A673 (cell line): Measurements from ENCODE around the gene AQP12A. TPM values are rescaled to one million over a fixed set of nuclear protein-coding genes. Genes with fewer than 3 reads are reported as not detected.

Source experiments
- BruUV-seq: library from RNA; stranded (reverse); fragments of 400-500 nt; replicated peaks from 2 replicates; lab custom pipeline; 2021; lab: Mats Ljungman, UMichigan
- CTCF ChIA-PET: fragments of 300-600 bp; sonication (Branson Sonifier 250); formaldehyde crosslinking; loops from one replicate; lab custom pipeline; 2022; ENCODE audit warnings: antibody characterized with exemption; lab: Charles Lee
- POLR2A ChIA-PET: fragments of 300-600 bp; sonication (Branson Sonifier 250); formaldehyde crosslinking; loops from one replicate; lab custom pipeline; 2022; ENCODE audit warnings: antibody characterized with exemption; ENCODE audit not compliant: low non-redundant PET; lab: Charles Lee
- DNase-seq: peaks from one replicate; pipeline ENCODE4 v3.0.0-alpha.2; 2015; ENCODE audit warnings: low spot score
- H3K27ac ChIP-seq: fragments of 200-600 bp; sonication (generic); 2 replicates; pipeline ENCODE4 v1.5.1; 2016; ENCODE audit warnings: mixed run types, low read depth, mild to moderate bottlenecking, mixed read lengths, antibody characterized with exemption, low read length; ENCODE audit not compliant: poor library complexity, severe bottlenecking
- H3K27me3 ChIP-seq: fragments of 200-600 bp; sonication (generic); replicated peaks from 2 replicates; pipeline ENCODE4 v1.6.1; 2017; ENCODE audit warnings: mixed run types, low read depth, mild to moderate bottlenecking, mixed read lengths, antibody characterized with exemption, low read length; ENCODE audit not compliant: insufficient read depth, poor library complexity
- H3K36me3 ChIP-seq: fragments of 200-600 bp; sonication (generic); 2 replicates; pipeline ENCODE4 v1.6.1; 2016; ENCODE audit warnings: mixed run types, mild to moderate bottlenecking, mixed read lengths, antibody characterized with exemption, low read length; ENCODE audit not compliant: insufficient read depth, poor library complexity, severe bottlenecking
- H3K4me1 ChIP-seq: fragments of 200-600 bp; sonication (generic); 2 replicates; pipeline ENCODE4 v1.6.1; 2017; ENCODE audit warnings: mixed run types, mild to moderate bottlenecking, mixed read lengths, antibody characterized with exemption, low read length; ENCODE audit not compliant: insufficient read depth, poor library complexity, severe bottlenecking
- H3K4me3 ChIP-seq: fragments of 200-600 bp; sonication (generic); 2 replicates; pipeline ENCODE4 v1.5.1; 2016; ENCODE audit warnings: low read depth, mixed run types, mild to moderate bottlenecking, mixed read lengths, low read length; ENCODE audit not compliant: poor library complexity, severe bottlenecking
- H3K9me3 ChIP-seq: fragments of 200-600 bp; sonication (generic); 2 replicates; pipeline ENCODE4 v1.6.1; 2016; ENCODE audit warnings: mixed run types, low read depth, mild to moderate bottlenecking, mixed read lengths, antibody characterized with exemption, low read length; ENCODE audit not compliant: poor library complexity, severe bottlenecking
- EZH2 ChIP-seq: fragments of 200-600 bp; sonication (generic); IDR thresholded peaks from 2 replicates; pipeline ENCODE4 v1.6.1; 2017; ENCODE audit warnings: borderline replicate concordance, low read depth, mild to moderate bottlenecking, mixed read lengths, antibody characterized with exemption, low read length; ENCODE audit not compliant: poor library complexity, severe bottlenecking
- intact Hi-C: fragments of 100-400 bp; cut with micrococcal nuclease; formaldehyde crosslinking; loops from one replicate; pipeline ENCODE4 v1.10.0; 2022; ENCODE audit not compliant: unreplicated experiment
- total RNA-seq: library from RNA; stranded (reverse); gene quantifications from 2 replicates; pipeline ENCODE4 v1.2.3, GENCODE V29; 2021
- TF ChIP-seq, protein P1 (sequence below): fragments of 300-800, 200-600 bp; sonication (generic); conservative IDR thresholded peaks from 2 replicates; pipeline ENCODE4 v1.5.1; 2017; ENCODE audit warnings: low read depth, mild to moderate bottlenecking, antibody characterized with exemption, low read length, moderate library complexity, mixed read lengths

AQP12A gene
- total RNA-seq, 1 experiment from 2014 or later = not detected

DNA sequence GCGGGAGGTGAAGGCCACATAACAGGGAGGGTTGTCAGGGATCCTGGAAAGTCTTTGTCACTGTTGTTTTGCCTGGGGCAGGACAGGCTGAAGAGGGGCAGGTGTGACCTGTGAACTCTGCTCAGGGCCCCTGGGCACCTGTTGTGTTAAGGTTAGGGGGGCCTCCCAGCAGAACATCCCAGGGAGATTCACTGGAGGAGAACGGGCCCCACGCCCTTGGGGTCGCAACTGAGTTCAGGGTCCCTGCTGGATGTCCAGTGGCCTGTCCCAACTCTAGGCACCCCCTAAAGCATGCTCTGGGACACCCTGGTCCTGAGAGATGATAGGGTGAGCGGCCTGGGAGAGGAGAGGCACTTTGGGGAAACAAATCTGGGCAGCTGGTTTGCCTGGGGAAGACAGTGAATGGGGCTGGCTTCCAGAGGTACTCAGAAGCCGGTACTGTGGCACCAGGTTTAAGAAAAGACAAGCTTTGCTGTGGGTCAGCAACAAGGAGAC is 43.5 kb upstream of the AQP12A start:
- TF ChIP-seq, protein P1, sequence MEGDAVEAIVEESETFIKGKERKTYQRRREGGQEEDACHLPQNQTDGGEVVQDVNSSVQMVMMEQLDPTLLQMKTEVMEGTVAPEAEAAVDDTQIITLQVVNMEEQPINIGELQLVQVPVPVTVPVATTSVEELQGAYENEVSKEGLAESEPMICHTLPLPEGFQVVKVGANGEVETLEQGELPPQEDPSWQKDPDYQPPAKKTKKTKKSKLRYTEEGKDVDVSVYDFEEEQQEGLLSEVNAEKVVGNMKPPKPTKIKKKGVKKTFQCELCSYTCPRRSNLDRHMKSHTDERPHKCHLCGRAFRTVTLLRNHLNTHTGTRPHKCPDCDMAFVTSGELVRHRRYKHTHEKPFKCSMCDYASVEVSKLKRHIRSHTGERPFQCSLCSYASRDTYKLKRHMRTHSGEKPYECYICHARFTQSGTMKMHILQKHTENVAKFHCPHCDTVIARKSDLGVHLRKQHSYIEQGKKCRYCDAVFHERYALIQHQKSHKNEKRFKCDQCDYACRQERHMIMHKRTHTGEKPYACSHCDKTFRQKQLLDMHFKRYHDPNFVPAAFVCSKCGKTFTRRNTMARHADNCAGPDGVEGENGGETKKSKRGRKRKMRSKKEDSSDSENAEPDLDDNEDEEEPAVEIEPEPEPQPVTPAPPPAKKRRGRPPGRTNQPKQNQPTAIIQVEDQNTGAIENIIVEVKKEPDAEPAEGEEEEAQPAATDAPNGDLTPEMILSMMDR = no peak
- TF ChIP-seq EZH2 = no peak
- ChIA-PET POLR2A (no interaction called here), CTCF (no interaction called here)
- BruUV-seq = no TSS peak
- no peak for DNase-seq
- intact Hi-C loops = no loop called here
- H3K4me1 ChIP-seq = no peaks in the 10 kb centered on the region
- H3K9me3 ChIP-seq = no peaks in the 10 kb centered on the region
- H3K27ac ChIP-seq = no peak overlapping the region
- no peaks in the 10 kb centered on the region for H3K36me3 ChIP-seq
- peaks cover 85% of the 10 kb centered on the region for H3K27me3 ChIP-seq
- H3K4me3 ChIP-seq = no peak overlapping the region

DNA sequence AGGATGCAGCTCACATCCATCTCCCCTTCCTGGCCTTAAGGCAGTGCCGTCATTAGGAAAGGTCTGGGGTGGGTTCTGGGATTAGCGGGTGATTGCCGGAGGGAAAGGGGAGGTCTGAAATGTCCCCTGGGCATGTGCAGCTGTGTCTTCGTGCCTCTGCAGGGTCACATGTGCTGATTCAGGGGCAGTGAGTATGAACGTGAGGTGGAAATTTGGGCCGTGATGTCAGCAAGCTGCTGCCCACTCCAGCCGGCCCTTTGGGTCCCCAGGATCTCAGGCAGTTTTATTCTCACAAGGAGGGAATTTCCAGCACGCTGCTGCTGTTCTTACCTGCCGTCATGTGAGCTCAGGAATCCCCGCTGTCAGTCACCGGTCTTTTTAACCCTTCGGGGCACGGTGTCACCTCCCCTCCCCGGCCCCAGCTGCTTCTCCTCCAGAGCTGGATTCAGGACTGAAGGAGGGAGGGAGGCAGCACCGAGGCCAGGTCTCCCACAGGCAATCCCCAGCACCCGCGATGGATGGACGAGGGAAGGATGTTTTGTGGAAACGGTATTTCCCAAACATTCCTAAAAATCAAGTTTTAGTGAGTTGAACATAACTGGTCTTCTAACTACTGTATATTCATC is 42.9 kb upstream of the AQP12A start:
- CTCF ChIA-PET = no interaction called here
- Histone ChIP-seq H3K9me3 (no peaks in the 10 kb centered on the region), H3K36me3 (no peaks in the 10 kb centered on the region), H3K4me1 (no peaks in the 10 kb centered on the region), H3K27me3 (peaks cover 87% of the 10 kb centered on the region), H3K27ac (no peak overlapping the region), H3K4me3 (no peak overlapping the region)
- BruUV-seq = no TSS peak
- intact Hi-C loops = no loop called here
- DNase-seq = no peak
- POLR2A ChIA-PET = no interaction called here
- TF ChIP-seq, protein P1 = no peak
- peak; percentile 53 for TF ChIP-seq EZH2

DNA sequence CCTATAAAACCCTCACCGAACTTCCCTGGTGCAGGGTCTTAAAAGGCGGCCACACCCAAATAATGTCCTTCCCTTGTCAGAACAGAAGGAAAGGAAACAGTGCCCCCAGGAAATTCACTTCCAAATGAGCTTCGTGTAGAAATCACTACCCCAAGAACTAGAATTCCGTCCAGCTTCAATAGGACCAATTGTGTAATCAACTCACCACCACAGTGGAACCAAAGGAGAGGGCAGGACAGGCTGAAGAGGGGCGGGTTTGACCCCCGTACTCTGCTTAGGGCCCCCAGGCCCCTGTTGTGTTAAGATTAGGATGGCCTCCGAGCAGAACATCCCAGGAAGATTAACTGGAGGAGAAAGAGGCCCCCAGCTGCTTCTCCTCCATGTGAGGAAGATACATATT is 42.3 kb upstream of the AQP12A start:
- Histone ChIP-seq H3K36me3 (no peaks in the 10 kb centered on the region), H3K4me1 (no peaks in the 10 kb centered on the region), H3K27ac (no peak overlapping the region), H3K27me3 (peaks cover 83% of the 10 kb centered on the region), H3K9me3 (no peaks in the 10 kb centered on the region), H3K4me3 (no peak overlapping the region)
- TF ChIP-seq, protein P1 = 0 out of 2 replicates have a peak, but pooled peaks have one; percentile 18
- no peak for TF ChIP-seq EZH2
- ChIA-PET CTCF (no interaction called here), POLR2A (no interaction called here)
- intact Hi-C loops = no loop called here
- no peak for DNase-seq
- no TSS peak for BruUV-seq
